Chondrocyte (in vitro differentiated cells): ENCODE data around the gene FUT2. TPM values are rescaled to one million over a fixed set of nuclear protein-coding genes. Genes with fewer than 3 reads are reported as not detected.

ENCODE experiments used
- DNase-seq: peaks from one replicate; pipeline ENCODE4 v3.0.0; 2021; ENCODE audit warnings: mixed read lengths, low spot score
- H3K27ac Mint-ChIP-seq: one replicate; pipeline ENCODE4 v1.8.0; 2021; ENCODE audit warnings: mild to moderate bottlenecking, moderate library complexity, mixed read lengths; ENCODE audit not compliant: unreplicated experiment
- H3K27me3 Mint-ChIP-seq: 2 replicates; pipeline ENCODE4 v1.8.0; 2021; ENCODE audit warnings: low read depth, mixed read lengths
- H3K36me3 Mint-ChIP-seq: 2 replicates; pipeline ENCODE4 v1.8.0; 2021; ENCODE audit warnings: low read depth, mixed read lengths
- H3K4me1 Mint-ChIP-seq: 2 replicates; pipeline ENCODE4 v1.8.0; 2021; ENCODE audit warnings: low read depth, mild to moderate bottlenecking, mixed read lengths
- H3K4me3 Mint-ChIP-seq: one replicate; pipeline ENCODE4 v1.8.0; 2021; ENCODE audit warnings: mild to moderate bottlenecking, moderate library complexity, mixed read lengths; ENCODE audit not compliant: unreplicated experiment
- H3K9me3 Mint-ChIP-seq: 2 replicates; pipeline ENCODE4 v1.8.0; 2021; ENCODE audit warnings: low read depth, mixed read lengths
- CTCF ChIP-seq: fragments of 200-600 bp; sonication (generic); IDR thresholded peaks from 2 replicates; pipeline ENCODE4 v1.5.0; 2021; ENCODE audit warnings: antibody characterized with exemption, mild to moderate bottlenecking, moderate library complexity
- total RNA-seq: library from RNA; stranded (reverse); gene quantifications from 3 replicates; pipeline ENCODE4 v1.2.1, GENCODE V29; 2021

The FUT2 gene
- total RNA-seq, 1 donor from 2014 or later, result not detected

GRCh38 chr19:48665786-48666185, 30.0 kb upstream of the FUT2 start:
- no peak overlapping the region for H3K27ac Mint-ChIP-seq
- no peak for DNase-seq
- no peaks in the 10 kb centered on the region for H3K9me3 Mint-ChIP-seq
- H3K4me3 Mint-ChIP-seq, result no peak overlapping the region
- H3K4me1 Mint-ChIP-seq, result peaks cover 3% of the 10 kb centered on the region
- no peaks in the 10 kb centered on the region for H3K36me3 Mint-ChIP-seq
- TF ChIP-seq CTCF, result no peak
- no peaks in the 10 kb centered on the region for H3K27me3 Mint-ChIP-seq

GRCh38 chr19:48668332-48668731, 27.4 kb upstream of the FUT2 start:
- Mint-ChIP-seq H3K4me3 (no peak overlapping the region), H3K27me3 (no peaks in the 10 kb centered on the region), H3K9me3 (no peaks in the 10 kb centered on the region), H3K4me1 (no peaks in the 10 kb centered on the region), H3K27ac (no peak overlapping the region), H3K36me3 (no peaks in the 10 kb centered on the region)
- no peak for DNase-seq
- no peak for TF ChIP-seq CTCF

GRCh38 chr19:48668761-48669160, 27.0 kb upstream of the FUT2 start:
- H3K4me3 Mint-ChIP-seq, result no peak overlapping the region
- H3K4me1 Mint-ChIP-seq, result no peaks in the 10 kb centered on the region
- H3K27me3 Mint-ChIP-seq, result no peaks in the 10 kb centered on the region
- TF ChIP-seq CTCF, result no peak
- H3K27ac Mint-ChIP-seq, result no peak overlapping the region
- no peaks in the 10 kb centered on the region for H3K36me3 Mint-ChIP-seq
- no peaks in the 10 kb centered on the region for H3K9me3 Mint-ChIP-seq
- DNase-seq, result no peak

- H3K9me3 Mint-ChIP-seq, result no peaks in the 10 kb centered on the region
- TF ChIP-seq CTCF, result no peak
- H3K36me3 Mint-ChIP-seq, result no peaks in the 10 kb centered on the region
- peaks cover 2% of the 10 kb centered on the region for H3K4me1 Mint-ChIP-seq
- no peak for DNase-seq
- H3K4me3 Mint-ChIP-seq, result no peak overlapping the region
- no peaks in the 10 kb centered on the region for H3K27me3 Mint-ChIP-seq
- no peak overlapping the region for H3K27ac Mint-ChIP-seq
Observed at GRCh38 chr19:48669903-48670668, 25.7 kb upstream of the FUT2 start.

- H3K36me3 Mint-ChIP-seq, result no peaks in the 10 kb centered on the region
- no peak for DNase-seq
- H3K27ac Mint-ChIP-seq, result no peak overlapping the region
- H3K4me1 Mint-ChIP-seq, result peaks cover 7% of the 10 kb centered on the region
- H3K4me3 Mint-ChIP-seq, result no peak overlapping the region
- no peaks in the 10 kb centered on the region for H3K9me3 Mint-ChIP-seq
- no peak for TF ChIP-seq CTCF
- H3K27me3 Mint-ChIP-seq, result no peaks in the 10 kb centered on the region
Observed at GRCh38 chr19:48670699-48671445, 24.9 kb upstream of the FUT2 start.
